Hematopoietic multipotent progenitor cell treated with erythropoietin and hydrocortisone succinate and interleukin-3 and kit ligand, for 8 days (in vitro differentiated cells): ENCODE measurements around the gene SERPINH1.

Experiments
- DNase-seq: peaks from one replicate; pipeline ENCODE4 v3.0.0-alpha.2; 2015

SERPINH1 gene

DNA sequence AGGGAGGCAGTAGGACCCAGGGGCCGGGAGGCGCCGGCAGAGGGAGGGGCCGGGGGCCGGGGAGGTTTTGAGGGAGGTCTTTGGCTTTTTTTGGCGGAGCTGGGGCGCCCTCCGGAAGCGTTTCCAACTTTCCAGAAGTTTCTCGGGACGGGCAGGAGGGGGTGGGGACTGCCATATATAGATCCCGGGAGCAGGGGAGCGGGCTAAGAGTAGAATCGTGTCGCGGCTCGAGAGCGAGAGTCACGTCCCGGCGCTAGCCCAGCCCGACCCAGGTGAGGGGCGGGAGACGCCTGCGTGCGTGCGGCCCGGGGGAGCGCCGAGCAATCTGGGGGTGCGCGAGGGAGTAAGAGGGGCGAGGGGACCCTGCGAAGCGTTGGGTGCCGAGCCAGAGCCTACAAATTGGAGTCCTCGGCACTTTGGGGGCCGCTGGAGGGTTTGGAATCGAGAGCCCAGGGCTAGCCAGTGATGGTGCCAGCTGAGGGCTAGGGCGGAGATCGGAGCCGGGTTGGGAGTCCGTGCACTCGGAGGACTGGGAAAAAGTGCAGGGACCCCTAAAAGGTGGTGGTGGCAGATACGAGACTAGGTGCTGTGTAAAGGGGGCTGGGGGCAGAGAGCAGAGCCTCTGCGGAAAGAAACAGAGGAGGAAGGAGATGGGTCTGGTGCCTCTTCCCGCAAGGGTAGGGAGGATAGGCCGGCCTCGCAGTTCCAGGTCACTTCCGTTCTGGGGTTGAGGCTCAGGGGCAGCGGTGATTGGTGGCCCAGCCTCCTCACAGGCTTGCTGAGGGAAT, at the start of gene SERPINH1:
Gene SERPINH1, plus strand, starts transcription at position 206 of the 788 bp plus-strand sequence. CDS start 4,097 bp downstream, outside the sequence.
- DNase-seq, result peak; percentile 91

DNA sequence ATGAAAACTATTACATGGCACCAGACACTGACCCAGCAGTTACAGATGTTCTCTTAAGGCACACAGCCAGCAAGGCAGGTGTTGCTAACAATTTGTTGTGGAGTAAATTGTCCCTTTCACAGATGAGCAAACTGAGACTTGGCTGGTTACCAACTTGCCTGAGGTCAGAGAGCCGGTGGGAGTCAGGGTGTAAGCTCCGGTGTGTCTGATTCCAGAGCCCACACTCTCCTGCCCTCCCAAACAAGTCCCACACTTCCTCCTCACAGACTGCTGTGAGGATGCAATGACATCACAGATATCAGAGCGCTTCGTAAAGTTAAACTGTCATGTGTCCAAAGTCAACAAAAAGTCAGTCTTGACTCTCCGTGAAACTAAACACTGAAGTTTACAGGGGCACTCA, 48.8 kb upstream of the SERPINH1 start:
- no peak for DNase-seq

- no peak for DNase-seq
Measured at GRCh38 chr11:75514596-75514995, 47.5 kb upstream of the SERPINH1 start.

- DNase-seq, result no peak
Measured at GRCh38 chr11:75516140-75516539, 45.9 kb upstream of the SERPINH1 start.

GRCh38 chr11:75516886-75517285, 45.2 kb upstream of the SERPINH1 start:
- peak; percentile 65 for DNase-seq

- DNase-seq, result no peak
Measured at GRCh38 chr11:75518204-75518549, 43.9 kb upstream of the SERPINH1 start.

DNA sequence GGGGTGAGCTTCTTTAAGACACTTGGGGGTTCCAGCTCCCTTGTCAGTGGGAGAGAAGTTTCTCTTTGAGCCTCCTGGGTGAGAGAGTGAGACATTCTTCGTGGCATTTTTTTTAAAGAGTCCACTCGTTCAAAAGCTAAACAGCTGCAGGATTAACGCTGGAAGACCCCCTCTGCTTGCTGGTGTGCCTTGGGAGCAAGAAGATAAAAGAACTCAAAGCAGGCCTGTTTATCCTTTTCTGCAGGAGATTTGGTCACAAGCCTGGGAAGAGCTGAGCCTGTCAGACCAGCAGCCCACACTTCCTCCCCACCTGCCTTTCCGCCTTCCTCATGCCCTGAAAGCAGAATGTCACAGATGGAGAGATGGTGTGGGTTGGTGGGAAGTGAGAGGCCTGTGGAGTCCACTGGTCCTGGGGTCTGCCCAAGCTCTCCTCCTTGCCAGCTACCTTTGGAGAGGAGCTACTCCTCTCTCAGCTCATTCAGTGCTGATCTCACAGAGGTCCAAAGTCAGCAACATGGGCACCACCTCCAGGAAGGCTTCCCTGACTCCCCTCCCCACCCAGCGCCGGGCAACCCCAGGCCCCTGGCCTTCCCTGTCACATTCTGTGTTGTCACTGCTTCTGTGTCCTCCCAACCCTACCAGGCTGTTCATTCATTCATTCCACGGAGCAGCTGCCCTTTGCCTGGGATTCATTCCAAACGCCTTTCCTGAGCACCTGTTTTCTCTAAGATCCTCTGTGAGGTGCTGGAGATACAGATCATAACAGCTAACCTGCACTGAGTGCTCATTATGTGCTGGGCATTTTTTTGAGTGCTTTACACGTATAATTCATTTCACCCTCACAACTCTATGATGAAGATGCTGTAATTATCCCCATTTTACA, 43.0 kb upstream of the SERPINH1 start:
- DNase-seq, result no peak

DNA sequence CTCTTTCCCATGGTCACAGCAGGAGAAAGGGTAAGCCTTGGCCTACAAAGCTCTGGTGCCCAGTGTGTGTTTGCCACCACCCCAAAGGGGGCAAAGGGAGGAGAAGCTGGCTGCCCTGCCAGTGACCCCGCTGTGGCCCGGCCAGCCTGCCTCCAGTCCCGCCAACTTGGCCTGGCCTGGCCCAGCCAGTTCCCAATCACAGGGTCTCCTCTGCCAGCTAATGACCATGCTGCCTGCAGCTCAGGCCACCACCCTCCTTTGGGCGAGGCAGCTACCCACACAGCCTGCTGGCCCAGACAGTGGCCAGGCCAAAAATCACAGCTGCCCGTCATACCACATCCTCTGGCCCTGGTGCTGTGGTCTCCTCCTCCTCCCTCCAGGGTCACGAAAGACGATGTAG, 41.4 kb upstream of the SERPINH1 start:
- no peak for DNase-seq

DNA sequence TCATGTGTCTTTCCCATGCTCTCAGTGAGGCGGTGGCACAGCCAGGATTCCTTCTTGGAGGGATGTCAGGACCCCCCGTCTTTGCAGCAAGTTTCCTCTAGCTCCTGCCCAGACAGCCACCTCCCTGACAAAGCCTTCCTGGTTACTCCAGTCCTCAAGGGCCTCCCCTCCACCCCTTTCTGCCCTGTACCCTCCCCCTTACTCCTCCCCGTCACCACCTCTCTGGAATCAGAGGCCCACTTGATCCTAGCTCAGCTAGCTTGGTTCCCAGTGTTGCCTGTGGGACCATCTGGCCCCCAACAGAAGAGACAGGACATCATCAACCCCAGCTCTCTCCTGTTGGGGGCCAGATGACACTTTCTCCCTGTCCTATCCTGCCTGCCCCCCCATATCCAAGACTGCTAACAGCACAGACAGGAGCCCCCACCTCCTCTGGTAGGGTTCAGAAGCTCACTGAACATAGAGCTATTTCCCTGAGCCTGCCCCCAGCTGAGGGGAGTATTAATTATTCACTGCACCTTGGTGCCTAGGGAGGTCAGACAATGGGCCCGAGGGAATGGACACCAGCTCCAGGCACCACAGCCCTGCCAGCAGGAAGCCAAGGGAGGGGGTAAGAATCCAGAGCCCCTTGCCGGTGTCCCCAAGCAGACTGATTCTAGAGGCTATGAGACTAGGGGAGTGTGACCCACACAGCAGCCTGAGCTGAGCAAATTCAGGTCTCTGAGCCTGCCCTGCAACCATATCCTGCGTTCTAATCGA, 39.6 kb upstream of the SERPINH1 start:
- no peak for DNase-seq

DNA sequence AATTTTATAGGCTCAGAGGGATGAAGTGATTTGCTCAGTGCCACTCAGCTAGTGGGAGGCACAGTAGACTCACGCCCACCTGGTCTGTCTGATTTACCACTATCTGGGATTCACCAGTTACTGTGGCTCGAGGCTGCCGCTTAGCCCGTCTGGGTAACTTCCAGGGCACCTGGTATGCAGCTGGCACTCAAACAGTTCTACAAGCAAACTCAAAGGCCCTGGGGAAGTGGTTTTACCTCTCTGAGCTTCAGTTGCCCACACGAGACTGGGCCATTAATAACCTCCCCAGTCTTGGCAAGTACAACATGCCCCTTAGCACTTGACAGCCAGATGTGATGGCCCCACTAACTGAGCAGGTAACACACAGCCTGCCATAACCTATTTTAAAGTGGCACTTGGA, 38.9 kb upstream of the SERPINH1 start:
- DNase-seq, result no peak

DNA sequence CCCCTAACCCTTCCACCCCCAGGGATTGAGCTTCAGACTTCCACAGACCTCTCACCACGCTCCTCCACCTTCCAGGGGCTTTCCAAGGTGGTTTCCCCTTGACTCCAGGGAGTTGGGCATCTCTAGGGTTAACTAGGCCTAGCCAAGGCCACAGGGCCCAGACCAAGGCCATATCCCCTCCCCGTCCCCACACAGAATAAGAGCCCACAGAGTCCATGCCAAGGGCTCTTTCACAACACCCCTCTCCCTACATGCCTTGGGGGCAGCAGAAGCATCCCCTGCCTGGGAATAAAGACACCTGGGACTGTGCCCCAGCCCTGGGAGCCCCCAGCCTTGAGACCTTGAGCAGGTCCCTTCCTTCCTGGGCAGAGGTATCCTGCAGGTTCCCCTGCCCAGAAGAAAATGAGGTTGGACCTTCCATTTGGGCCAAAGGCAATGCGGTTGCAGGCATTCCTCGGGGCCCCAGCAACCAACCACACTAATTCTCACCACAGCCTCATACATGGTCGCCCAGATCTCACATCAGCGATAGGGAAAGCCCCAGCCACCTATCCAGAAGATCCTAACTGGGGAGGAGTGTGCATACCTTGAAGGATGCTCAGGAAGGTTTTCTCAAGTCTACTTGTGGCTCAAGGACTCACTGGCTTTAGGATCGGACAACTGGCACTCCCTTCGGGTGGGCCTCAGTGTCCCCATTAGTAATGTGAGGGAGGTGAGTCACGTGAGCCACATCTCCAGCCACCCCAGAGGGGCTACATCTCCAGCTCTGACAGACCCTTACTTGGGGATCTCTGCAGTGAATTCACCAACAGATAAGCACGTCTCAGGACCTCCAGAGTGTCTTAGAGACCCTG, 38.0 kb upstream of the SERPINH1 start:
- DNase-seq, result no peak

DNA sequence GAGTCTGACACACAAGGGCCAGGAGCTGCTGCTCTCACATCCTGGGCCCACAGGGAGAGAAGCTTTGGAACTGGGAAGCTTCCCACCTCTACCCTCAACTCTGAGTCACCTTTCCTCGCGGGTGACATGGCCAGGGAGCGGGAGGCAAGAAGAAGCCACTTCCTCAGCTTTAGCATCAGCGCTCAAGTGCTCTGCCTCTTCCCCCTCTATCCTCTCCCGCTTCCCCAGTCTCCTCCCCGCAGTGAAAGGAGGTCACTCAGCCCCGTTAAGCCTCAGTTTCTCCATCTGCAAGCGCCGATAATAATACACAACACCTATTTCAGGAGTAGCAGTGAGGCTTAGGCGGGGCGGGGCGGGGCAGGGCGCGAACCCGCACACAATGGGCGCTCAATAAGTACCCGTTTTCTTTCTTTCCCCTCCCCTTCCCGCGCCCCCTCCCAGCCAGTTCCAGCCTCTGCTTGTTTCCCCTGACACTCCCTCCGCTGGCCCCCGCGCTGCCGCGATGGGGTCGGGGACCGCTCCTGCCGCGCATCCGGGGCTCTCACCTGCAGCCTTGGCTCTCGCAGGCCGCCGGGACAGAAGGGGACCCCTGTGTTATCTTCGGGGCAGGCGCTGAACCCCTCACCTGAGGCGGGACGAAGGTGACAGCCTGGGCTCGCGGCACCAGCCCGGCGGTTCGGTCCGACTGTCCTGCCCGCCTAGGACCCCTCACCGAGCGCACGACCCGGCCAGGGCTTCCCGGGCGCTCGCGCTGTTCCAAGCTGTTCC, 37.2 kb upstream of the SERPINH1 start:
- DNase-seq, result no peak

- DNase-seq, result peak; percentile 90
Measured at GRCh38 chr11:75525433-75526191, 36.4 kb upstream of the SERPINH1 start, which contains the start of gene GDPD5. GDPD5 (minus strand) TSS chr11:75525941; CDS start chr11:75477735, 48,206 bp downstream.

GRCh38 chr11:75526192-75526541, 35.9 kb upstream of the SERPINH1 start:
- DNase-seq, result no peak

GRCh38 chr11:75527130-75527529, 34.9 kb upstream of the SERPINH1 start:
- DNase-seq, result no peak

GRCh38 chr11:75527938-75528735, 33.9 kb upstream of the SERPINH1 start:
- no peak for DNase-seq

DNA sequence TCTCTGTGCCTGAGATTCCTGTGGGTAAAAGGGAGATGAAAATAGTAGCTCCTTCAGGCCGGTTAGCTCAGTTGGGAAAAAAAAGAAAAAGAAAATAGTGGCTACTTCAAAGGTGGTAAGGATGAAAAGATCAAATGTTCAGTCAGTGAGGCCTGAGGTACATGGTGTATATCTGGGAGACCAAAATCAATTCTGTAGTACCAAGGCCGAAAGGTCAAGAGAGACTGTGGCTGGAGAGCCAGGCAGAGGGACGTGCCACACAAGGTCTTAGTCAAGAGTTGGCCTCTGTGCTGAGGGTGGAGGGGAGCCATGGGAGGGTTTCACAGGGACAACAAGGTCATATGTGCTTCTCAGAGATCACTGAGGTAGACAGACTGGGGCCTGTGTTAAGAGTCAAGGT, 31.5 kb upstream of the SERPINH1 start:
- DNase-seq, result no peak

- DNase-seq, result no peak
Measured at GRCh38 chr11:75531325-75531724, 30.7 kb upstream of the SERPINH1 start.

- DNase-seq, result peak; percentile 94
Measured at GRCh38 chr11:75532200-75533048, 29.6 kb upstream of the SERPINH1 start.
